Measurements from ENCODE around the gene ANKRD34C.

DNA sequence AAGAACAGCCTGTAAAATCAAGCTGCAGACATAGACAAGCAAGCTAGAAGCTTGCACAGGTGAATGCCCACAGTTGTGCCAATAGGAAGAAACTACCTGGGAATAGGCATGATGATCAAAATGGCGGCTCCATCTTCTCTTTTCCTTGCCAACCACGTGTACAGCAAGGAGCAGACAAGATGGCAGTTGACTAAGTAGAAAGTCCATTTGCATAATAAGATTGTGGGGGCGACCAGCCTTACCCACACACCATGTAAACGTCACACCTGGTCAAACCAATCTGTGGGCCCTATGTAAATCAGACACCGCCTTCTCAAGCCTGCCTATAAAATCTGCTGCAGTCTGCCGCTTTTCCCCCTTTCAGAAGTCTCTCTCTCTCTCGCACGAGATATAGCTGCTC, 25.1 kb upstream of the ANKRD34C start:
- no peak for TF ChIP-seq EZH2 (IDR thresholded peaks at IDR 0.05; ENCODE audit: low read length)
- TF ChIP-seq, protein P1, sequence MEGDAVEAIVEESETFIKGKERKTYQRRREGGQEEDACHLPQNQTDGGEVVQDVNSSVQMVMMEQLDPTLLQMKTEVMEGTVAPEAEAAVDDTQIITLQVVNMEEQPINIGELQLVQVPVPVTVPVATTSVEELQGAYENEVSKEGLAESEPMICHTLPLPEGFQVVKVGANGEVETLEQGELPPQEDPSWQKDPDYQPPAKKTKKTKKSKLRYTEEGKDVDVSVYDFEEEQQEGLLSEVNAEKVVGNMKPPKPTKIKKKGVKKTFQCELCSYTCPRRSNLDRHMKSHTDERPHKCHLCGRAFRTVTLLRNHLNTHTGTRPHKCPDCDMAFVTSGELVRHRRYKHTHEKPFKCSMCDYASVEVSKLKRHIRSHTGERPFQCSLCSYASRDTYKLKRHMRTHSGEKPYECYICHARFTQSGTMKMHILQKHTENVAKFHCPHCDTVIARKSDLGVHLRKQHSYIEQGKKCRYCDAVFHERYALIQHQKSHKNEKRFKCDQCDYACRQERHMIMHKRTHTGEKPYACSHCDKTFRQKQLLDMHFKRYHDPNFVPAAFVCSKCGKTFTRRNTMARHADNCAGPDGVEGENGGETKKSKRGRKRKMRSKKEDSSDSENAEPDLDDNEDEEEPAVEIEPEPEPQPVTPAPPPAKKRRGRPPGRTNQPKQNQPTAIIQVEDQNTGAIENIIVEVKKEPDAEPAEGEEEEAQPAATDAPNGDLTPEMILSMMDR (optimal IDR thresholded peaks at IDR 0.05 in 1 of 3, IDR thresholded peaks at IDR 0.05 in 1 of 3, conservative IDR thresholded peaks at IDR 0.05 in 1 of 3; ENCODE audit: extremely low read depth in 1 of 3, insufficient read depth in 2 of 3, low read length in 3 of 3) = no peak
